Retinal pigment epithelial cell (primary cell): ENCODE results near the gene PDE4D.

Experiments used
- DNase-seq: peaks from one replicate; pipeline ENCODE4 v3.0.0-alpha.2; 2010; ENCODE audit warnings: low read depth
- H3K4me3 ChIP-seq: 2 replicates; pipeline ENCODE4 v1.5.1; 2011; ENCODE audit warnings: mild to moderate bottlenecking, low read length, control low read depth, moderate library complexity
- TF ChIP-seq, protein P1 (sequence below): conservative IDR thresholded peaks from 2 replicates; pipeline ENCODE4 v1.5.1; 2011; ENCODE audit warnings: low read depth, low read length, control low read depth, inconsistent platforms

Gene PDE4D

DNA sequence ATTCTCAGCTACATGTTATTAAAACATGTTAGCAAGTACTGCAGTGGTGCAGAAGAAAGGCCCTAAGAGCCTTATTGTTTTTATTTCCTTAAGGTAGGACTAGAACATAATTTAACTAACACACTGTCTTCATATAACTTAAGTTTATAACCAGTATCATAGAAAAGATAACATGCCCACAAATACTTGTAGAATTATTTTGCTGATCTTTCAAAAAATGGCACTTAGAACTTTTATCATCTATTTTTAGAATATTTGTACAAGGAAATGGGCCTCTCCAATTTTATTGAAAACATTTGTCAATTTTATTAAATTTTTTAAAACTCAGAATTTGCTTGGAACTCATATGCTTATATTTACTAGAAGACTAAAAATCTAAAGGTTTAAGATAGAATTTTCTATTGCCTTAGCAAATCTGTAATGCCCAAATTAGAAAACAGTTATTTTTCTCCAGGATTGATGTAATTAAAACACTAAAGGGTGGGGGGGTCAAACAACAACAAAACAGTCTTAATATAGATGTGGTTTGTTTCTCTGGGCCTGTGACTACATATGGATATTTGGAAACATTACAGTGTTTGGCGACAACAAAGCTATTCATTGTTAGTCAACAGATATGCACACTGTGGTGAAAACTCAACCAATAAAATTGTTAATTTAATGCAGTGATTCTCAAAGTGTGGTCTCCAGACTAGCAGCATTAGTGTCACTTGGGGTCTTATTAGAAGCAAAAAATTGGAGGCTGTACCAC lies 360.4 kb downstream of the PDE4D start:
- no peak overlapping the region for H3K4me3 ChIP-seq
- DNase-seq = no peak
- TF ChIP-seq, protein P1, sequence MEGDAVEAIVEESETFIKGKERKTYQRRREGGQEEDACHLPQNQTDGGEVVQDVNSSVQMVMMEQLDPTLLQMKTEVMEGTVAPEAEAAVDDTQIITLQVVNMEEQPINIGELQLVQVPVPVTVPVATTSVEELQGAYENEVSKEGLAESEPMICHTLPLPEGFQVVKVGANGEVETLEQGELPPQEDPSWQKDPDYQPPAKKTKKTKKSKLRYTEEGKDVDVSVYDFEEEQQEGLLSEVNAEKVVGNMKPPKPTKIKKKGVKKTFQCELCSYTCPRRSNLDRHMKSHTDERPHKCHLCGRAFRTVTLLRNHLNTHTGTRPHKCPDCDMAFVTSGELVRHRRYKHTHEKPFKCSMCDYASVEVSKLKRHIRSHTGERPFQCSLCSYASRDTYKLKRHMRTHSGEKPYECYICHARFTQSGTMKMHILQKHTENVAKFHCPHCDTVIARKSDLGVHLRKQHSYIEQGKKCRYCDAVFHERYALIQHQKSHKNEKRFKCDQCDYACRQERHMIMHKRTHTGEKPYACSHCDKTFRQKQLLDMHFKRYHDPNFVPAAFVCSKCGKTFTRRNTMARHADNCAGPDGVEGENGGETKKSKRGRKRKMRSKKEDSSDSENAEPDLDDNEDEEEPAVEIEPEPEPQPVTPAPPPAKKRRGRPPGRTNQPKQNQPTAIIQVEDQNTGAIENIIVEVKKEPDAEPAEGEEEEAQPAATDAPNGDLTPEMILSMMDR = no peak

DNA sequence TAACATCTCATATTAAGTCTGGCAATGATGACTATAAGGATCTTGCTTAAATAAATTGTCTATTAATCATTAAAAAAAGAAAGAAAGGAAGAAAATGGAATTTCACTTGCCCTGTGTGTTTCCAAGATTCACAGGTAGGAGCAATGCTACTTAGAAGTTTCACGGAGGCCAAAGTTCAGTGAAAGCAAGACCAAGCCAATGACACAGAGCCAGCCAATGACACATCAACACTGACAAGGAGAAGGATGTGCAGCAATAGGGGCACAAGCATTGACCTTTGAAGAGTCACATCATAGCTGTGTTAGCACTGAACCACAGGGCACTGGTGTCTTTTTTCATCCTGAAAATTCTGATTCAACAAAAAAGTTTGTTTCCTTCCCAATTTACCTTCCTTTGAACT lies 364.3 kb downstream of the PDE4D start:
- TF ChIP-seq, protein P1 = no peak
- no peak for DNase-seq
- H3K4me3 ChIP-seq = no peak overlapping the region

DNA sequence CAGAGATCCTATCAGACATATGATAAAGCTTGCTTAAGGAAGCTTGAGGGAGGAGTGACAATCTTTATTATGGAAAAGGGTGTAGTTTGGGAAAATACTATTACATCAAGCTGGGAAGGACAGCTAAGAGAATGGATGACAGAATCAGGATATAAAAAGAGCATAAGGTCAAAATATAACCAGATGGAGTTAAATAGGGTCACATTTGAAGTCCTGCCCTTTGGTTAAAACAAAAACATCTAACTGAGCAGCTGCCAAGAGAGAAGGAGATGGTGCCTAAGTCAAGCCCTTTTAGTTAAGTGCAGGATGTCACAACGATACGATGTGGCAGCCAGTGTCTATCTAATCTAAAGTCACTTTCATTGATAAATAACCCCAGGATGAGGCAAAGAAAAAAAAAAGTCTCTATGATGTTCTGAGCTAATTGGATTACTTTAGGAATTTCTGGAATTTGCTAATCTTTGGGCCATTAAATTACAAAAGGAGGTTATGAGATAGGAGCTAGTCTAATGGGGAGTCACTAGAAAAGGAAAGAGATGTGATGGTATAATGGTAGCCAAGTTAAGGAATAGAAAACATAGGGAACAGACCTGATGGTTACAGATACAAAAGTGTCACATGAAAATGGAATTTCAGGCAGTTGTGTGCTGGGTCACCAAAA lies 365.2 kb downstream of the PDE4D start:
- DNase-seq = peak; percentile 22
- H3K4me3 ChIP-seq = no peak overlapping the region
- TF ChIP-seq, protein P1 = no peak

DNA sequence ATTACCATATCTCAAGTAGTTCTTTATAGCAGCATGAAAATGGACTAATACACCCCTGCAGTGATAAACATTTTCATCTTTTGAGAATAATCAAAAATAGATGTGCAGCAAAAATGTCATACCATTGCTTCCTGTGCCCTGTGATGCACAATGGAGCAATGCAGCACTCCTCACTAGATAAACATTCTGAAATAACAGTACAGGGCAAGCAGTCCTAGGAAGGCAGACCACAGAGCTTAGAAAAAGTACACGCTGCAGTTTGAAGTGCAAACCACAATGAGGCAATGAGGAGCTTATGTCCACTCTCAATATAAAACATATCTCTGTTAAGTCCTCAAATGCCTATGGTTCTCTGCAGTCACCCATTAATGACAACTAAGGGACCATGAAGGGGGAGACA lies 367.6 kb downstream of the PDE4D start:
- no peak overlapping the region for H3K4me3 ChIP-seq
- DNase-seq = peak; percentile 35
- TF ChIP-seq, protein P1 = no peak

DNA sequence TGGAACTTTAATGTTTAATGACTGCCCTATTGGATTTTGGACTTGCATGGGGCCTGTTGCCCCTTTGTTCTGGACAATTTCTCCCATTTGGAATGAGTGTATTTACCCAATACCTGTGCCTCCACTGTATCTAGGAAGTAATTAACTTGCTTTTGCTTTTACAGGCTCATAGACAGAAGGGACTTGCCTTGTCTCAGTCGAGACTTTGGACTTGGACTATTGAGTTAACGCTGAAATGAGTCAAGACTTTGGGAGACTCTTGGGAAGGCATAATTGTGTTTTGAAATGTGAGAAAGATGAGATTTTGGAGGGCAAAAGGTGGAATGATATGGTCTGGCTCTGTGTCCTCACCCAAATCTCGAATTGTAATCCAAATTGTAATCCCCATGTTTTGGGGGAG lies 368.2 kb downstream of the PDE4D start:
- TF ChIP-seq, protein P1 = no peak
- no peak overlapping the region for H3K4me3 ChIP-seq
- no peak for DNase-seq

DNA sequence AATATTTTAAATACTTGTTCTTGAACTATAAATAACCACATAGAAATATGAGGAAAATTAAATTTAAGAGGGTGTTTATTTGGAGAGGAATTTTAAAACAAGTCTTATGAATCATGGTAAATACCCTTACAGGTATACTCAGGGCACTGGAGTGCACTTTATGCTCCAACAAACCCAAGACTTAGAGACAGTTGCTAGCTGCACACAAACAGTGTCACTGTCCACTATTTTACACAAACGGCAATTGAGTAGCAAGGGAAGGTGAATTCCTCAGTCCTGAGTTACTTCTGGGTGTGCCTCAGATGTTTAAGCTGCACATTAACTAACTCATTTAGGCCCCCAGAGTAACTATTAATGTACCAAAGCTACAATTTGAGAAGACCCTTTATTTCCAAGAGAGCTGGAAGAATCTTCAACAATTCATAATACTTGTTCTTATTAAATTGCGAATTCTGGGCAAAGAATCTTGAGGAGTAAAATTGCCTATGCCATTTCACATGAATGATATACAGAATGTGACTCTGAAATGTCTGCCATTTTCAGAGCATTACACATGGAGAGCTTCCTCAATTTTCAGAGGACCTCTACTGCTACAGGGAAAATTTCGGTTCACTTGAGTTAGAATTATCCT lies 371.2 kb downstream of the PDE4D start:
- TF ChIP-seq, protein P1 = no peak
- H3K4me3 ChIP-seq = no peak overlapping the region
- DNase-seq = peak; percentile 25
